Uterus (tissue), 4 donors: ENCODE data around the gene ARHGEF16. TPM values are rescaled to one million over a fixed set of nuclear protein-coding genes. Genes with fewer than 3 reads are reported as not detected.

ENCODE experiments used
- DNase-seq, 2 donors: peaks; one replicate each; pipeline ENCODE4 v3.0.0-alpha.2; 2019 to 2020
- H3K27ac ChIP-seq, 2 donors: fragments of 200-600 bp; sonication (generic); 1 replicate in 1 of 2; 2 replicates in 1 of 2; pipeline ENCODE4 v1.5.1; 2016 to 2018
- H3K27me3 ChIP-seq, 2 donors: fragments of 200-600 bp; sonication (generic); one replicate each; pipeline ENCODE4 v1.5.1; 2018 to 2019; ENCODE audit warnings: control low read depth in 1 of 2
- H3K36me3 ChIP-seq, 2 donors: fragments of 200-600 bp; sonication (generic); one replicate each; pipeline ENCODE4 v1.5.1; 2019; ENCODE audit warnings: control low read depth in 1 of 2
- H3K4me1 ChIP-seq, 2 donors: fragments of 200-600 bp; sonication (generic); one replicate each; pipeline ENCODE4 v1.5.1; 2018 to 2019; ENCODE audit warnings: control low read depth in 1 of 2
- H3K4me3 ChIP-seq, 2 donors: fragments of 200-600 bp; sonication (generic); 1 replicate in 1 of 2; 2 replicates in 1 of 2; pipeline ENCODE4 v1.5.1; 2018 to 2019; ENCODE audit warnings: mild to moderate bottlenecking in 1 of 2
- H3K9me3 ChIP-seq, 2 donors: fragments of 200-600 bp; sonication (generic); one replicate each; pipeline ENCODE4 v1.5.1; 2019; ENCODE audit warnings: control low read depth in 1 of 2
- POLR2A ChIP-seq, 2 donors: fragments of 450-650 bp; IDR thresholded peaks; one replicate each; pipeline ENCODE4 v1.6.1; 2016; ENCODE audit warnings: antibody characterized with exemption in 2 of 2, mild to moderate bottlenecking in 1 of 2, moderate library complexity in 1 of 2
- intact Hi-C: fragments of 100-400 bp; cut with DNase I; formaldehyde crosslinking; loops from one replicate; pipeline ENCODE4 v1.15.1; 2023; ENCODE audit warnings: low total_unique reads
- total RNA-seq, 4 donors: library from RNA; depleted of rRNA in 3 of 4; stranded (reverse); fragments of >200 nt in 3 of 4; gene quantifications; one replicate each; pipeline versions ENCODE4 v1.1.0 to v1.2.4, GENCODE V29; 2014 to 2023
- TF ChIP-seq, protein P1 (sequence below), 4 experiments: fragments of 200-600 bp in 2 of 4; fragments of 450-650 bp in 2 of 4; sonication (generic) in 2 of 4; IDR thresholded peaks; one replicate each; pipeline ENCODE4 v1.5.1; 2016 to 2019; ENCODE audit warnings: antibody characterized with exemption in 4 of 4, mild to moderate bottlenecking in 2 of 4, moderate library complexity in 1 of 4
- donor health status: DM: yes; HTN: yes; CAD: no.

Gene ARHGEF16
- total RNA-seq, 4 donors from 2014 or later: 0.29 to 2.3 (median 1.2) TPM; not detected in 1

DNA sequence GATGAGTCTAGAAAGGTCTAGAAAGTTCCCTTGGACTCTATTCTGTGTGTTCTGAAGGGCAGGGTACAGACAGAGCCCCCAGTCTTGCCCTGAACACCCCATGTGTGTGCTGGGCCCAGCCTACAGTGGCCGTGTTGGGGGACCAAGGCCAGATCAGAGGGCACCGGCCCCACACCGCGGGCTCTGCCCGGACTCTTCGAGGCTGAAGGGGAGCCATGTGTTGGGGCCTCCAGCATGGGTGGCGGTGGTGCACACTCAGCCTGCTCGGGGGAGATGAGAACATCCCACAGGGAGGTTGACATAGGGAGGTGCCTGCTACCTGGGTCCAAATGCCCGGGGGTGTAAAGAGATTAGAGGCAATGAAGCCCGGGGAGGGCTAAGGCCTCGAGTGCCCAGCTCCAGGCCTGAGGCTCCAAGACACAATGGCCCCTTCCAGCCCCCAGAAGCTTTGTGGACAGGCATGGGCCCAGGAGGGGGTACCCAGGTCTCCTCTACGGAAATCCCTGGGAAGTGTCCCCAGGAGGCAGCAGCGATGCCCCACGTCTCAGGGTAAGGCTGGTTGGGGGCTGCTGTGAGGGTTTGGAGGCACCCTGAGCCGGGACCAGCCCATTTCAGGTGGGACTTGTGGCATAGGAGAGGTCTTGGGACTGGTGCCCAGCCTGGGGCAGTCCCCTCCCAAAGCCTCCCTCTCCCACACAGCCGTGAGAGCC is 12.1 kb downstream of the ARHGEF16 start:
- no peak for TF ChIP-seq POLR2A (IDR thresholded peaks at IDR 0.05)
- TF ChIP-seq, protein P1, sequence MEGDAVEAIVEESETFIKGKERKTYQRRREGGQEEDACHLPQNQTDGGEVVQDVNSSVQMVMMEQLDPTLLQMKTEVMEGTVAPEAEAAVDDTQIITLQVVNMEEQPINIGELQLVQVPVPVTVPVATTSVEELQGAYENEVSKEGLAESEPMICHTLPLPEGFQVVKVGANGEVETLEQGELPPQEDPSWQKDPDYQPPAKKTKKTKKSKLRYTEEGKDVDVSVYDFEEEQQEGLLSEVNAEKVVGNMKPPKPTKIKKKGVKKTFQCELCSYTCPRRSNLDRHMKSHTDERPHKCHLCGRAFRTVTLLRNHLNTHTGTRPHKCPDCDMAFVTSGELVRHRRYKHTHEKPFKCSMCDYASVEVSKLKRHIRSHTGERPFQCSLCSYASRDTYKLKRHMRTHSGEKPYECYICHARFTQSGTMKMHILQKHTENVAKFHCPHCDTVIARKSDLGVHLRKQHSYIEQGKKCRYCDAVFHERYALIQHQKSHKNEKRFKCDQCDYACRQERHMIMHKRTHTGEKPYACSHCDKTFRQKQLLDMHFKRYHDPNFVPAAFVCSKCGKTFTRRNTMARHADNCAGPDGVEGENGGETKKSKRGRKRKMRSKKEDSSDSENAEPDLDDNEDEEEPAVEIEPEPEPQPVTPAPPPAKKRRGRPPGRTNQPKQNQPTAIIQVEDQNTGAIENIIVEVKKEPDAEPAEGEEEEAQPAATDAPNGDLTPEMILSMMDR (IDR thresholded peaks at IDR 0.05): no peak
- no peaks in the 10 kb centered on the region for H3K4me1 ChIP-seq
- no peak for DNase-seq
- intact Hi-C loops: no loop called here
- H3K27me3 ChIP-seq: no peaks in the 10 kb centered on the region
- H3K27ac ChIP-seq: no peak overlapping the region
- H3K4me3 ChIP-seq: no peak overlapping the region
- H3K9me3 ChIP-seq: no peaks in the 10 kb centered on the region
- no peaks in the 10 kb centered on the region for H3K36me3 ChIP-seq

DNA sequence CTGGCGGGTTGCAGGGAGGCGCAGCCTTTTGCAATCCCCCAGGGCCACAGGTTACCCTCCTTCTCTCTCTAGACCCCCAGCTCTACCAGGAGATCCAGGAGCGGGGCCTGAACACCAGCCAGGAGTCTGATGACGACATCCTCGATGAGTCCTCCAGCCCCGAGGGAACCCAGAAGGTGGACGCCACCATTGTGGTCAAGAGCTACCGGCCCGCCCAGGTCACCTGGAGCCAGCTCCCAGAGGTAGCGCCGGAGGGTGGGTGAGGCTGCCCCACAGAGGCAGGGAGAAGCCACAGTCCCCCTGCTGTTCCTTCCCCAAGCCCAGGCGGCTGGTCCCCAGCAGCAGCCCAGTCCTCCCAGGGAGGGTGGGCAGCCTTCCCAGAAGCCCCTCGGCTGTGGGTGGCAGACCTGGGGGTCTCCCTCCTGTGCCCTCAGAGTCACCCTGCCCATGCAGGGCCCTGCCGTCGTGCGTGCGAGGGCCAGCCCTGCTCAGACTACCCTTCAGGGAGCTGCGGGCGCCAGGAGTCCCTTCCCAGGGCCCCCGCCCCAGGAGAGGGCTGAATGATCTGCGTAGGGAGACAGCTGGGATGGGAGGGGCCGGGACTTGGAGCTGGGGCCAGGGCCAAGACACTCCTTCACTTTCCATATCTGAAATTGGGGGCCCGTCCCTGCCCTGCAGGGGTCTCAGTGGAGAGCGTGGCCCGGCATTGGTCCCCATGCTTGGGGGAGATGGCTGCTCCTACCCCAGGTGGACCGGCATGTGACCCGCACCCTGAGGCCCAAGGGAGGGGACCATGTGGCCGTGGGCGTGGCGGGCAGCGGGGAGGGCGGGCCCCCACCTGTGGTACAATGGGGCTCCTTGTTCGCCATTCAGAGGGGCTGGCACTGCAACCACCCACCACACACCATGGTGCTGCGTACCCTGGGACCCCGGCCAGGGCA is 12.9 kb downstream of the ARHGEF16 start:
- Histone ChIP-seq H3K4me1 (no peaks in the 10 kb centered on the region), H3K27me3 (no peaks in the 10 kb centered on the region), H3K36me3 (no peaks in the 10 kb centered on the region), H3K9me3 (no peaks in the 10 kb centered on the region), H3K4me3 (no peak overlapping the region), H3K27ac (no peak overlapping the region)
- DNase-seq: no peak
- TF ChIP-seq, protein P1 (IDR thresholded peaks at IDR 0.05): no peak
- TF ChIP-seq POLR2A (IDR thresholded peaks at IDR 0.05): no peak
- intact Hi-C loops: no loop called here

DNA sequence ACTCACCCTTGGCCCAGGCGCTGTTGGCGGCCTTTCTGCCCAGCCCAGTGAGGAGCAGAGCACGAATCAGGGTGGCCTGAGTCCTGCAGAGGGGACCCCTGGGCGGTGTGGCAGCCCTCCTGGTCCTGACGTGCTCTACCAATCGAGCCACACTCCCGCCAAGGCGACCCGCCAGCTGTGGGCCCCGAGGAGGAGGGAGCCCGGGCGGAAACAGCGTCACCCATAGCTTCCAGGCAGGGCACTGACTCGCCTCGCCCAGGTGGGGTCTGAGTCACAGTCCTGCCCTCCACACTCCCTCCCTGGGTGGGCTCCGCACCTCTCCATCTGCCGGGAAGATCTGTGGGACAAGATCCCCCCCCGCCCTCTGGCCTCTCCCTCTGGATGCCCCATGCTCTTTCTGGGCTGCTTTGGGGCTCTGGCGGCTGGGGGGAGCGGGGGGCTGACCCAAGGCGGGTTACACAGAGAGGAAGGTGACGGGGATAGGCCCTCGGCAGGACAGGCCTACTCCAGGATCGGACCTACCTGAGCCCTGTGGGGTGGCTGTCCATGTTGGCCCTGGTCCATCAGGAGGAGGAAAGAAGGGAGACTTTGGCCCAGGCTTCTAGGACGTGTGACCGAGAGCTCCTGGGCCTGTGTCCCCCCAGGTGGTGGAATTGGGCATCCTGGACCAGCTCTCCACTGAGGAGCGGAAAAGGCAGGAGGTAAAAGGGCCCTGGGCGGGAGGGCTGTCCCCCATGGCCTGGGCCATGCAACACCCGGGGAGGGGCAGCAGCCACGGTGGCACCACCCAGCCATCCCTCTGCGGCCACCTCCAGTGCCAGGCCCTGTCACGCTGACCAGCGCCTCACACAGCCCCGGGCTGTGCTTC is 14.0 kb downstream of the ARHGEF16 start:
- intact Hi-C loops: no loop called here
- no peak for DNase-seq

DNA sequence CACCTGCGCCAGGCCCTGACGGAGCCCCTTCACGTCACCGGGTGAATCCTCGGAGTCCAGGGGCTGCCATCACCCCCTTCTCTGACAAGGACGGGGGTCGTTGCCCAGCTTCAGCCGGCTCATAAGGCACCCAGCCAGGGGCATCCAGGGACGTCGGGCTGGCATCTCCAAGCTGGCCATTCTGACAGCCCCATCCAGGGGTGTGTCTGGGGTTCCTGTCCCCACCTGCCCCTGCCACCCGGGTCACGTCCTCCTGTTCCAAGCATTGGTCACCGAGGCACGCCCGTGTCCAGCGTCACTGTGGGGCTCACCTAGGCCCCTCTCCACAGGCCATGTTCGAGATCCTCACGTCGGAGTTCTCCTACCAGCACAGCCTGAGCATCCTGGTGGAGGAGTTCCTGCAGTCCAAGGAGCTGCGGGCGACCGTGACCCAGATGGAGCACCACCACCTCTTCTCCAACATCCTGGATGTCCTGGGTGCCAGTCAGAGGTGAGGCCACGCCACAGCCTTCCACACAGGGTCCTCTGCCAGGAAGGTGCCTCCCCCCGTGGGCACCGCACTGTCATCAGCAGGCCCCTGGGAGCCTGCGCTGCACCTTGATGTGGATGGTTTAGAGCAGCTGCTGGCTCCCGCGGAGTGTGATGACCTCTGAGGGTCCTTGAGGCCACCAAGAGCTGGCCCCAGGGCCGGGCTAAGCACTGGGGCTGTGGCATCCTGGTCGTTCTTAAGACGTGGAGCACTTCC is 14.8 kb downstream of the ARHGEF16 start:
- Histone ChIP-seq H3K27ac (no peak overlapping the region), H3K27me3 (no peaks in the 10 kb centered on the region), H3K4me1 (no peaks in the 10 kb centered on the region), H3K4me3 (no peak overlapping the region), H3K9me3 (no peaks in the 10 kb centered on the region), H3K36me3 (no peaks in the 10 kb centered on the region)
- no peak for DNase-seq
- TF ChIP-seq, protein P1 (IDR thresholded peaks at IDR 0.05): no peak
- TF ChIP-seq POLR2A (IDR thresholded peaks at IDR 0.05): no peak
- intact Hi-C loops: no loop called here

More for the DNA sequence above, 14.0 kb downstream of the ARHGEF16 start:
- no peaks in the 10 kb centered on the region for H3K4me1 ChIP-seq
- TF ChIP-seq, protein P1 (IDR thresholded peaks at IDR 0.05): no peak
- H3K27me3 ChIP-seq: no peaks in the 10 kb centered on the region
- H3K4me3 ChIP-seq: no peak overlapping the region
- H3K9me3 ChIP-seq: no peaks in the 10 kb centered on the region
- no peaks in the 10 kb centered on the region for H3K36me3 ChIP-seq
- no peak overlapping the region for H3K27ac ChIP-seq
